ENCODE measurements around the gene SMYD3. TPM values are rescaled to one million over a fixed set of nuclear protein-coding genes. Genes with fewer than 3 reads are reported as not detected.

SMYD3 gene
- total and polyA plus RNA-seq, 10 of the 15 experiments (the other 5 are each of a cell fraction or from before 2014, with no cell fraction given), result 18.3 to 54.0 (median 24.8) TPM

DNA sequence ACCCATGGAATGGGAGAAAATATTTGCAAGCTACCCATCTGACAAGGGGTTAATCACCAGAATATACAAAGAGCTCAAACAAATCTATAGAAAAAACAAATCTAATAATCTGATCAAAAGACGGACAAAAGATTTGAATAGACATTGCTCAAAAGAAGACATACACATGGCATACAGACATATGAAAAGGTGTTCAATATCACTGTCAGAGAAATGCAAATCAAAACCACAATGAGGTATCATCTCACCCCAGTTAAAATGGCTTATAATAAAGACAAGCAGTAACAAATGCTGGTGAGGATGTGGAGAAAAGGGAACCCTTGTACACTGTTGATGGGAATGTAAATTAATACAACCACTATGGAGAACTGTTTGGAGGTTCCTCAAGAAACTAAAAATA lies 600.9 kb downstream of the SMYD3 start:
- TF ChIP-seq, protein P1, sequence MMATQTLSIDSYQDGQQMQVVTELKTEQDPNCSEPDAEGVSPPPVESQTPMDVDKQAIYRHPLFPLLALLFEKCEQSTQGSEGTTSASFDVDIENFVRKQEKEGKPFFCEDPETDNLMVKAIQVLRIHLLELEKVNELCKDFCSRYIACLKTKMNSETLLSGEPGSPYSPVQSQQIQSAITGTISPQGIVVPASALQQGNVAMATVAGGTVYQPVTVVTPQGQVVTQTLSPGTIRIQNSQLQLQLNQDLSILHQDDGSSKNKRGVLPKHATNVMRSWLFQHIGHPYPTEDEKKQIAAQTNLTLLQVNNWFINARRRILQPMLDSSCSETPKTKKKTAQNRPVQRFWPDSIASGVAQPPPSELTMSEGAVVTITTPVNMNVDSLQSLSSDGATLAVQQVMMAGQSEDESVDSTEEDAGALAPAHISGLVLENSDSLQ (IDR thresholded peaks at IDR 0.05), result peak; percentile 39; the same call in 1 of the 2 replicates
- TF ChIP-seq BACH1 (IDR thresholded peaks at IDR 0.05; ENCODE audit: borderline replicate concordance), result no peak
- Histone ChIP-seq H3K9ac (ENCODE audit: control insufficient read depth, insufficient read depth, low read length) (no peak overlapping the region), H2AFZ (ENCODE audit: control insufficient read depth, low read depth, low read length) (no peak overlapping the region), H4K20me1 (ENCODE audit: control insufficient read depth, insufficient read depth) (no peaks in the 10 kb centered on the region), H3K9me3 (replicated peaks; ENCODE audit: control insufficient read depth, insufficient read depth, low read length) (no peaks in the 10 kb centered on the region; the same call in 2 of the 3 replicates), H3K4me2 (ENCODE audit: control insufficient read depth, insufficient read depth) (no peak overlapping the region), H3K4me1 (ENCODE audit: control insufficient read depth, insufficient read depth, low read length) (no peaks in the 10 kb centered on the region), H3K79me2 (ENCODE audit: control insufficient read depth, insufficient read depth, low read length) (no peaks in the 10 kb centered on the region), H3K27me3 (replicated peaks in 1 of 2; ENCODE audit: control insufficient read depth in 2 of 2, insufficient read depth in 2 of 2, low read length in 1 of 2) (no peaks in the 10 kb centered on the region), H3K27ac (ENCODE audit: control insufficient read depth, insufficient read depth) (no peak overlapping the region), H3K36me3 (ENCODE audit: control insufficient read depth in 2 of 2, insufficient read depth in 2 of 2, low read length in 1 of 2) (no peaks in the 10 kb centered on the region), H3K4me3 (no peak overlapping the region)
- WGBS (ENCODE audit: insufficient coverage, insufficient replicate concordance, low lambda C conversion rate, missing lambda C conversion rate), result 68% methylated on average over 1 of the region's 1 CpG
- no TSS peak for BruUV-seq (replicated peaks)
- POLR2A ChIA-PET, result no interaction called here
- SMC1A ChIA-PET (ENCODE audit: uncharacterized antibody, unreplicated experiment), result interaction anchor here (1.1 kb wide), 1 partner anchor 18 kb away, joined by 6 read pairs; no protein-coding TSS in a partner anchor
- RAD21 ChIA-PET (ENCODE audit: unreplicated experiment), result interaction anchor here (1.5 kb wide), 1 partner anchor 36 kb away, joined by 4 read pairs; no protein-coding TSS in a partner anchor
- CTCF ChIA-PET, result interaction anchor here (1.0 kb wide), 2 partner anchors 8 to 18 kb away, joined by 3 to 4 read pairs; no protein-coding TSS in a partner anchor
- DNase-seq (ENCODE audit: low read depth, low spot score), result no peak
- in situ Hi-C loops (cut with MboI) (no loop called here), intact Hi-C loops (cut with micrococcal nuclease; ENCODE audit: unreplicated experiment) (no loop called here)
- peak; percentile 38; the same call in 1 of the 3 replicates for ATAC-seq
- no peak for FAIRE-seq

DNA sequence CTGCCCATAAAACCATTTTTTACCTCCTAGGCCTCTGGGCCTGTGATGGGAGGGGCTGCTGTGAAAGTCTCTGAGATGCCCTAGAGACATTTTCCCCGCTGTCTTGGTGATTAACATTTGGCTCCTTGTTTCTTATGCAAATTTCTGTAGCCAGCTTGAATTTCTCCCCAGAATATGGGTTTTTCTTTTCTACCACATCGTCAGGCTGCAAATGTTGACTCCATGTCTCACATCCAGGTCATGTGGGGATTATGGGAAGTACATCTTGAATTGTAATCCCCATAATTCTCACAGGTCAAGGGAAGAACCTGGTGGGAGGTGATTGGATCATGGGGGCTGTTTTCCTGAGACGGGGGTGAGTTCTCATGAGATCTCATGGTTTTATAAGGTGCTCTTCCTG lies 603.2 kb downstream of the SMYD3 start:
- Histone ChIP-seq H3K27ac (ENCODE audit: control insufficient read depth, insufficient read depth) (no peak overlapping the region), H3K4me3 (no peak overlapping the region), H4K20me1 (ENCODE audit: control insufficient read depth, insufficient read depth) (no peaks in the 10 kb centered on the region), H3K9me3 (replicated peaks; ENCODE audit: control insufficient read depth, insufficient read depth, low read length) (peaks cover 2% of the 10 kb centered on the region), H3K36me3 (ENCODE audit: control insufficient read depth in 2 of 2, insufficient read depth in 2 of 2, low read length in 1 of 2) (no peaks in the 10 kb centered on the region), H3K79me2 (ENCODE audit: control insufficient read depth, insufficient read depth, low read length) (no peaks in the 10 kb centered on the region), H3K4me2 (ENCODE audit: control insufficient read depth, insufficient read depth) (no peak overlapping the region), H2AFZ (ENCODE audit: control insufficient read depth, low read depth, low read length) (no peak overlapping the region), H3K9ac (ENCODE audit: control insufficient read depth, insufficient read depth, low read length) (no peak overlapping the region), H3K4me1 (ENCODE audit: control insufficient read depth, insufficient read depth, low read length) (0 out of 2 replicates have a peak, but pooled peaks cover 4% of the 10 kb centered on the region), H3K27me3 (replicated peaks in 1 of 2; ENCODE audit: control insufficient read depth in 2 of 2, insufficient read depth in 2 of 2, low read length in 1 of 2) (no peaks in the 10 kb centered on the region)
- ChIA-PET POLR2A (no interaction called here), SMC1A (ENCODE audit: uncharacterized antibody, unreplicated experiment) (no interaction called here), CTCF (no interaction called here), RAD21 (ENCODE audit: unreplicated experiment) (no interaction called here)
- FAIRE-seq (no peak), DNase-seq (ENCODE audit: low read depth, low spot score) (no peak), ATAC-seq (no peak)
- intact Hi-C loops (cut with micrococcal nuclease; ENCODE audit: unreplicated experiment) (no loop called here), in situ Hi-C loops (cut with MboI) (no loop called here)
- BruUV-seq (replicated peaks), result no TSS peak
- 87% methylated on average over 3 of the region's 3 CpGs for WGBS (ENCODE audit: insufficient coverage, insufficient replicate concordance, low lambda C conversion rate, missing lambda C conversion rate)
- TF ChIP-seq SREBF1 (IDR thresholded peaks at IDR 0.05; ENCODE audit: low read length), result no peak
- no peak for TF ChIP-seq EED (IDR thresholded peaks at IDR 0.05; ENCODE audit: low read depth)
- no peak for TF ChIP-seq ASH2L (IDR thresholded peaks at IDR 0.05; ENCODE audit: borderline replicate concordance, low read depth)
- TF ChIP-seq TCF3 (IDR thresholded peaks at IDR 0.05; ENCODE audit: borderline replicate concordance, insufficient read depth, low read depth, low read length), result no peak
- TF ChIP-seq NR2C2 (IDR thresholded peaks at IDR 0.05; ENCODE audit: borderline replicate concordance, control insufficient read depth, insufficient read length, low read depth), result no peak
- TF ChIP-seq, protein P2, sequence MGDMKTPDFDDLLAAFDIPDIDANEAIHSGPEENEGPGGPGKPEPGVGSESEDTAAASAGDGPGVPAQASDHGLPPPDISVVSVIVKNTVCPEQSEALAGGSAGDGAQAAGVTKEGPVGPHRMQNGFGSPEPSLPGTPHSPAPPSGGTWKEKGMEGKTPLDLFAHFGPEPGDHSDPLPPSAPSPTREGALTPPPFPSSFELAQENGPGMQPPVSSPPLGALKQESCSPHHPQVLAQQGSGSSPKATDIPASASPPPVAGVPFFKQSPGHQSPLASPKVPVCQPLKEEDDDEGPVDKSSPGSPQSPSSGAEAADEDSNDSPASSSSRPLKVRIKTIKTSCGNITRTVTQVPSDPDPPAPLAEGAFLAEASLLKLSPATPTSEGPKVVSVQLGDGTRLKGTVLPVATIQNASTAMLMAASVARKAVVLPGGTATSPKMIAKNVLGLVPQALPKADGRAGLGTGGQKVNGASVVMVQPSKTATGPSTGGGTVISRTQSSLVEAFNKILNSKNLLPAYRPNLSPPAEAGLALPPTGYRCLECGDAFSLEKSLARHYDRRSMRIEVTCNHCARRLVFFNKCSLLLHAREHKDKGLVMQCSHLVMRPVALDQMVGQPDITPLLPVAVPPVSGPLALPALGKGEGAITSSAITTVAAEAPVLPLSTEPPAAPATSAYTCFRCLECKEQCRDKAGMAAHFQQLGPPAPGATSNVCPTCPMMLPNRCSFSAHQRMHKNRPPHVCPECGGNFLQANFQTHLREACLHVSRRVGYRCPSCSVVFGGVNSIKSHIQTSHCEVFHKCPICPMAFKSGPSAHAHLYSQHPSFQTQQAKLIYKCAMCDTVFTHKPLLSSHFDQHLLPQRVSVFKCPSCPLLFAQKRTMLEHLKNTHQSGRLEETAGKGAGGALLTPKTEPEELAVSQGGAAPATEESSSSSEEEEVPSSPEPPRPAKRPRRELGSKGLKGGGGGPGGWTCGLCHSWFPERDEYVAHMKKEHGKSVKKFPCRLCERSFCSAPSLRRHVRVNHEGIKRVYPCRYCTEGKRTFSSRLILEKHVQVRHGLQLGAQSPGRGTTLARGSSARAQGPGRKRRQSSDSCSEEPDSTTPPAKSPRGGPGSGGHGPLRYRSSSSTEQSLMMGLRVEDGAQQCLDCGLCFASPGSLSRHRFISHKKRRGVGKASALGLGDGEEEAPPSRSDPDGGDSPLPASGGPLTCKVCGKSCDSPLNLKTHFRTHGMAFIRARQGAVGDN (IDR thresholded peaks at IDR 0.05), result no peak
- no peak for TF ChIP-seq ESRRA (IDR thresholded peaks at IDR 0.05; ENCODE audit: low read length)
- no peak for TF ChIP-seq ZNF622 (IDR thresholded peaks at IDR 0.05)
- TF ChIP-seq, protein P3, sequence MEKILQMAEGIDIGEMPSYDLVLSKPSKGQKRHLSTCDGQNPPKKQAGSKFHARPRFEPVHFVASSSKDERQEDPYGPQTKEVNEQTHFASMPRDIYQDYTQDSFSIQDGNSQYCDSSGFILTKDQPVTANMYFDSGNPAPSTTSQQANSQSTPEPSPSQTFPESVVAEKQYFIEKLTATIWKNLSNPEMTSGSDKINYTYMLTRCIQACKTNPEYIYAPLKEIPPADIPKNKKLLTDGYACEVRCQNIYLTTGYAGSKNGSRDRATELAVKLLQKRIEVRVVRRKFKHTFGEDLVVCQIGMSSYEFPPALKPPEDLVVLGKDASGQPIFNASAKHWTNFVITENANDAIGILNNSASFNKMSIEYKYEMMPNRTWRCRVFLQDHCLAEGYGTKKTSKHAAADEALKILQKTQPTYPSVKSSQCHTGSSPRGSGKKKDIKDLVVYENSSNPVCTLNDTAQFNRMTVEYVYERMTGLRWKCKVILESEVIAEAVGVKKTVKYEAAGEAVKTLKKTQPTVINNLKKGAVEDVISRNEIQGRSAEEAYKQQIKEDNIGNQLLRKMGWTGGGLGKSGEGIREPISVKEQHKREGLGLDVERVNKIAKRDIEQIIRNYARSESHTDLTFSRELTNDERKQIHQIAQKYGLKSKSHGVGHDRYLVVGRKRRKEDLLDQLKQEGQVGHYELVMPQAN (conservative IDR thresholded peaks at IDR 0.05), result no peak
